ENCODE measurements around the gene DCXR.

- TF ChIP-seq YY1 (IDR thresholded peaks at IDR 0.05; ENCODE audit: insufficient read depth, insufficient read length) (no peak), ZNF274 (IDR thresholded peaks at IDR 0.05; ENCODE audit: low read depth, low read length) (no peak)
These were observed 3.8 kb upstream of the DCXR start for GRCh38 chr17:82041144-82041814.

Data from NT2/D1 (cell line).